H1 (cell line): ENCODE results near the gene TMEM38A. TPM values are rescaled to one million over a fixed set of nuclear protein-coding genes. Genes with fewer than 3 reads are reported as not detected.

Experiments used
- CTCF ChIA-PET: fragments of 300-600 bp; sonication (Branson Sonifier 250); formaldehyde crosslinking; loops from one replicate; lab custom pipeline; 2021; ENCODE audit not compliant: partially characterized antibody; lab: Charles Lee
- POLR2A ChIA-PET: fragments of 300-600 bp; sonication (Branson Sonifier 250); formaldehyde crosslinking; loops from one replicate; lab custom pipeline; 2021; ENCODE audit warnings: inconsistent platforms; ENCODE audit not compliant: partially characterized antibody; lab: Charles Lee
- DNase-seq, 2 experiments: peaks; one replicate each; pipeline versions ENCODE4 v3.0.0 to v3.0.0-alpha.2; 2010 to 2022; ENCODE audit warnings: low spot score in 2 of 2, low read depth in 1 of 2, mixed read lengths in 1 of 2
- FAIRE-seq: peaks from 2 replicates; lab custom pipeline; 2011; peaks lifted over from hg19 to GRCh38; lab: Jason Lieb, UNC
- H2AFZ ChIP-seq: 2 replicates; pipeline ENCODE4 v1.8.1; 2012; ENCODE audit warnings: low read length, inconsistent platforms
- H2AK5ac ChIP-seq: 2 replicates; pipeline ENCODE4 v1.6.1; 2013; ENCODE audit warnings: low read depth, low read length
- H2BK120ac ChIP-seq: replicated peaks from 2 replicates; pipeline ENCODE3; 2013; ENCODE audit warnings: low read depth, low read length, inconsistent platforms
- H2BK12ac ChIP-seq: 2 replicates; pipeline ENCODE4 v1.6.1; 2013; ENCODE audit warnings: low read depth, low read length
- H2BK15ac ChIP-seq: 2 replicates; pipeline ENCODE4 v1.6.1; 2013; ENCODE audit warnings: low read length
- H2BK20ac ChIP-seq: 2 replicates; pipeline ENCODE4 v1.6.1; 2013; ENCODE audit warnings: low read length
- H2BK5ac ChIP-seq: 2 replicates; pipeline ENCODE4 v1.6.1; 2013; ENCODE audit warnings: low read depth, low read length
- H3K14ac ChIP-seq: 2 replicates; pipeline ENCODE4 v1.6.1; 2013; ENCODE audit warnings: inconsistent platforms; ENCODE audit not compliant: insufficient read length
- H3K18ac ChIP-seq: 2 replicates; pipeline ENCODE4 v1.6.1; 2013; ENCODE audit warnings: low read length; ENCODE audit errors: extremely low read depth
- H3K23ac ChIP-seq: 2 replicates; pipeline ENCODE4 v1.6.1; 2013; ENCODE audit warnings: inconsistent platforms; ENCODE audit not compliant: insufficient read length
- H3K23me2 ChIP-seq: 2 replicates; pipeline ENCODE4 v1.6.1; 2013; ENCODE audit warnings: low read depth, low read length
- H3K27ac ChIP-seq: 2 replicates; pipeline ENCODE4 v1.6.1; 2011; ENCODE audit warnings: low read depth, low read length, inconsistent platforms
- H3K27me3 ChIP-seq, 4 experiments: replicated peaks in 1 of 4; 1 replicate in 1 of 4; 2 replicates in 3 of 4; pipeline versions ENCODE4 v1.6.1 to v1.8.1; 2011 to 2013; ENCODE audit warnings: low read length in 3 of 4, mild to moderate bottlenecking in 3 of 4, inconsistent platforms in 2 of 4, mixed read lengths in 2 of 4, moderate library complexity in 1 of 4; ENCODE audit not compliant: control insufficient read depth in 3 of 4, insufficient read depth in 3 of 4; ENCODE audit errors: extremely low read depth in 1 of 4
- H3K36me3 ChIP-seq, 4 experiments: 2 replicates each; pipeline versions ENCODE4 v1.6.1 to v1.8.1; 2011 to 2013; ENCODE audit warnings: mild to moderate bottlenecking in 4 of 4, low read length in 3 of 4, moderate library complexity in 2 of 4, control low read depth in 1 of 4, inconsistent platforms in 1 of 4; ENCODE audit not compliant: insufficient read depth in 4 of 4, control insufficient read depth in 2 of 4
- H3K4ac ChIP-seq: replicated peaks from 2 replicates; pipeline ENCODE3; 2013; ENCODE audit warnings: low read length, low read depth, mixed read lengths, inconsistent platforms; ENCODE audit not compliant: insufficient read length
- H3K4me1 ChIP-seq, 4 experiments: replicated peaks in 1 of 4; 1 replicate in 1 of 4; 2 replicates in 3 of 4; pipeline versions ENCODE4 v1.6.1 to v1.8.1; 2011 to 2013; ENCODE audit warnings: low read length in 3 of 4, inconsistent platforms in 2 of 4, mixed read lengths in 1 of 4; ENCODE audit not compliant: insufficient read depth in 4 of 4, control insufficient read depth in 3 of 4
- H3K4me2 ChIP-seq, 2 experiments: 2 replicates each; pipeline versions ENCODE4 v1.6.1 to v1.8.1; 2011 to 2013; ENCODE audit warnings: low read depth in 2 of 2, low read length in 2 of 2, control low read depth in 1 of 2, inconsistent platforms in 1 of 2, mild to moderate bottlenecking in 1 of 2; ENCODE audit not compliant: insufficient read depth in 1 of 2
- H3K4me3 ChIP-seq, 4 experiments: fragments of 200-600, 300-600 bp in 1 of 4; sonication (generic), shearing (Covaris generic), sonication (Bioruptor Twin) in 1 of 4; 2 replicates each; pipeline versions ENCODE4 v1.5.1 to v1.8.1; 2011 to 2016; ENCODE audit warnings: low read length in 4 of 4, low read depth in 3 of 4, control low read depth in 2 of 4, inconsistent platforms in 2 of 4, mild to moderate bottlenecking in 2 of 4, mixed read lengths in 1 of 4, moderate library complexity in 1 of 4; ENCODE audit not compliant: insufficient read depth in 2 of 4; ENCODE audit errors: extremely low read depth in 1 of 4
- H3K56ac ChIP-seq: replicated peaks from 2 replicates; pipeline ENCODE3; 2013; ENCODE audit warnings: low read depth, mild to moderate bottlenecking, mixed read lengths, low read length, inconsistent platforms; ENCODE audit not compliant: insufficient read length
- H3K79me1 ChIP-seq: 2 replicates; pipeline ENCODE4 v1.6.1; 2013; ENCODE audit warnings: low read depth, low read length, control low read depth
- H3K79me2 ChIP-seq, 2 experiments: 2 replicates each; pipeline versions ENCODE4 v1.6.1 to v1.8.1; 2012 to 2013; ENCODE audit warnings: low read length in 2 of 2, mild to moderate bottlenecking in 2 of 2, inconsistent platforms in 1 of 2; ENCODE audit not compliant: insufficient read depth in 2 of 2, control insufficient read depth in 1 of 2
- H3K9ac ChIP-seq, 4 experiments: replicated peaks in 1 of 4; 1 replicate in 1 of 4; 2 replicates in 3 of 4; pipeline versions ENCODE4 v1.6.1 to v1.8.1; 2011 to 2013; ENCODE audit warnings: low read depth in 3 of 4, low read length in 3 of 4, control low read depth in 2 of 4, mild to moderate bottlenecking in 2 of 4, moderate library complexity in 2 of 4, inconsistent platforms in 1 of 4; ENCODE audit errors: extremely low read depth in 1 of 4
- H3K9me3 ChIP-seq, 2 experiments: 2 replicates each; pipeline versions ENCODE4 v1.6.1 to v1.8.1; 2012 to 2013; ENCODE audit warnings: mild to moderate bottlenecking in 2 of 2, moderate library complexity in 2 of 2, control low read depth in 1 of 2, inconsistent platforms in 1 of 2, low read depth in 1 of 2, low read length in 1 of 2, mixed read lengths in 1 of 2; ENCODE audit not compliant: insufficient read depth in 2 of 2
- H4K20me1 ChIP-seq, 2 experiments: replicated peaks in 1 of 2; 2 replicates each; pipeline versions ENCODE3 to v1.8.1; 2011 to 2013; ENCODE audit warnings: inconsistent platforms in 2 of 2, low read length in 2 of 2, mild to moderate bottlenecking in 1 of 2; ENCODE audit not compliant: insufficient read depth in 2 of 2, control insufficient read depth in 1 of 2
- H4K5ac ChIP-seq: 2 replicates; pipeline ENCODE4 v1.6.1; 2013; ENCODE audit warnings: low read length, low read depth, mixed read lengths, inconsistent platforms; ENCODE audit not compliant: insufficient read length
- H4K8ac ChIP-seq: 2 replicates; pipeline ENCODE4 v1.8.0; 2013; ENCODE audit warnings: mild to moderate bottlenecking, moderate library complexity, low read length, inconsistent platforms; ENCODE audit not compliant: insufficient read depth; ENCODE audit errors: extremely low read depth
- H4K91ac ChIP-seq: replicated peaks from 2 replicates; pipeline ENCODE3; 2013; ENCODE audit warnings: low read length, mixed read lengths, inconsistent platforms; ENCODE audit not compliant: insufficient read length
- CEBPB ChIP-seq: IDR thresholded peaks from 2 replicates; pipeline ENCODE4 v1.6.1; 2012; ENCODE audit warnings: low read depth, low read length
- KDM4A ChIP-seq: IDR thresholded peaks from one replicate; pipeline ENCODE4 v1.7.1; 2012; ENCODE audit warnings: low read depth, mild to moderate bottlenecking, moderate library complexity, low read length, inconsistent platforms; ENCODE audit not compliant: severe bottlenecking
- MAFK ChIP-seq: IDR thresholded peaks from 2 replicates; pipeline ENCODE4 v1.6.1; 2012; ENCODE audit warnings: low read depth, mild to moderate bottlenecking, improper control_type of control experiment, low read length
- POLR2A ChIP-seq, 2 experiments: IDR thresholded peaks; 1 replicate in 1 of 2; 2 replicates in 1 of 2; pipeline ENCODE4 v1.6.1; 2011; ENCODE audit warnings: low read depth in 2 of 2, low read length in 2 of 2, mild to moderate bottlenecking in 2 of 2; ENCODE audit errors: control extremely low read depth in 1 of 2
- RAD21 ChIP-seq, 2 experiments: IDR thresholded peaks in 1 of 2; conservative IDR thresholded peaks in 1 of 2; 2 replicates each; pipeline ENCODE4 v1.6.1; 2011; ENCODE audit warnings: low read depth in 2 of 2, low read length in 2 of 2, improper control_type of control experiment in 1 of 2, inconsistent platforms in 1 of 2, mild to moderate bottlenecking in 1 of 2, moderate library complexity in 1 of 2
- SAP30 ChIP-seq: fragments of 300-600 bp; sonication (generic); IDR thresholded peaks from 2 replicates; pipeline ENCODE4 v1.7.1; 2012; ENCODE audit warnings: low read length, moderate library complexity, mild to moderate bottlenecking, inconsistent platforms; ENCODE audit not compliant: insufficient read depth, insufficient replicate concordance
- SIX5 ChIP-seq: IDR thresholded peaks from 2 replicates; pipeline ENCODE4 v1.6.1; 2011; ENCODE audit warnings: mild to moderate bottlenecking, low read depth, low read length
- SP4 ChIP-seq: IDR thresholded peaks from 2 replicates; pipeline ENCODE4 v1.6.1; 2012; ENCODE audit warnings: low read length, inconsistent platforms
- YY1 ChIP-seq: IDR thresholded peaks from 2 replicates; pipeline ENCODE4 v1.6.1; 2011; ENCODE audit warnings: low read depth, mild to moderate bottlenecking, low read length
- WGBS, 2 experiments: shearing (Covaris generic) in 1 of 2; methylation state at CpG; one replicate each; pipeline versions ENCODE4 v1.1.6 to v1.1.7; 2013 to 2015; ENCODE audit warnings: low lambda C conversion rate in 2 of 2, mixed read lengths in 2 of 2, inconsistent platforms in 1 of 2, low coverage in 1 of 2, missing lambda C conversion rate in 1 of 2; ENCODE audit not compliant: insufficient replicate concordance in 2 of 2, insufficient coverage in 1 of 2, insufficient read length in 1 of 2; ENCODE audit errors: extremely low coverage in 1 of 2, missing lambda C conversion rate in 1 of 2; 5-methylcytosine and 5-hydroxymethylcytosine counted together
- polyA plus RNA-seq, 7 experiments: library from polyadenylated mRNA; depleted of rRNA in 3 of 7; stranded (reverse) in 5 of 7; unstranded in 2 of 7; fragments of >200 nt in 5 of 7; fragments of 200-250 nt in 2 of 7; gene quantifications; 1 replicate in 5 of 7; 2 replicates in 1 of 7; 4 replicates in 1 of 7; pipeline versions ENCODE4 v1.2.1 to v1.2.3, GENCODE V29; 2011 to 2013; ENCODE audit warnings: missing spikeins in 2 of 7, mixed read lengths in 2 of 7
- total RNA-seq: library from RNA; stranded (reverse); fragmentation: NEBNext Ultra II Directional; extraction: Animal tissue kit (Norgen Biotek cat#: 25700); gene quantifications from 2 replicates; pipeline ENCODE4 v1.2.1, GENCODE V29; 2021
- TF ChIP-seq, protein P1 (sequence below): IDR thresholded peaks from 2 replicates; pipeline ENCODE4 v1.6.1; 2011; ENCODE audit warnings: low read length, improper control_type of control experiment
- TF ChIP-seq, protein P2 (sequence below): IDR thresholded peaks from 2 replicates; pipeline ENCODE4 v1.6.1; 2012; ENCODE audit warnings: low read length, inconsistent platforms

Gene TMEM38A
- total and polyA plus RNA-seq, 2 of the 8 experiments (the other 6 are each of a cell fraction or from before 2014, with no cell fraction given) = 8.9 to 9.2 TPM

DNA sequence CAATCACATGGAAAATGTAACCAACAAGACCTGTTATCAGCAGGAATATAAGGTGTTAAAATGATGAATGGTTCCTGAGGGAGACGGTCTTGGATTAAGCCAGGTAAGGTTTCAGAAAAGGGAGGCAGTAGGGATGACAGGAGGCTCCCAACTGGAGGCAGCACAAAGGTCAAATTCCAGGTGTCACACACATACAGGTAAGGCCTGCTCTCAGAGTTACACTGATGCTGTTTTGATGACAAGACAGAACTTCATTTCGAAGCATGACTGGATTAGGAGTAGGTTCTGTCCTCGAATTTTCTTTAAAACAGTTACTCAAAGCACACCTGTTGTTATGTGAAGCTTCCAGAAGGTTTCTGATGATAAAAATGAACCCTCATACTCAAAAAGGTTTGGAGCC, 40.4 kb upstream of the TMEM38A start:
- no peak overlapping the region for H2BK15ac ChIP-seq
- H3K4me3 ChIP-seq = no peak overlapping the region
- H2AK5ac ChIP-seq = no peak overlapping the region
- ChIA-PET POLR2A (interaction anchor here (1.3 kb wide), 1 partner anchor 36 kb away, joined by 3 read pairs; no protein-coding TSS in a partner anchor), CTCF (no interaction called here)
- no peak overlapping the region for H4K91ac ChIP-seq
- no peak overlapping the region for H3K4ac ChIP-seq
- peaks cover 0 to 5% (median 0%) of the 10 kb centered on the region in 4 experiments; a peak in 5 of 8 replicates for H3K36me3 ChIP-seq
- H3K27ac ChIP-seq = no peak overlapping the region
- H4K8ac ChIP-seq = no peak overlapping the region
- H3K18ac ChIP-seq = no peak overlapping the region
- WGBS, 2 experiments = 85% methylated on average over 3 of the region's 3 CpGs; no CpG with 5 or more reads in 1 of the 2 experiments
- H3K79me2 ChIP-seq = peaks cover 33 to 100% of the 10 kb centered on the region in 2 experiments
- FAIRE-seq (no peak), DNase-seq (no peak)
- no peak overlapping the region for H2BK20ac ChIP-seq
- H3K23me2 ChIP-seq = no peaks in the 10 kb centered on the region
- no peak overlapping the region for H3K14ac ChIP-seq
- no peak overlapping the region for H2BK120ac ChIP-seq
- H3K23ac ChIP-seq = no peak overlapping the region
- no peaks in the 10 kb centered on the region for H3K27me3 ChIP-seq
- peaks cover 0 to 10% (median 2%) of the 10 kb centered on the region in 4 experiments; a peak in 4 of 7 replicates for H3K4me1 ChIP-seq
- no peak overlapping the region for H4K5ac ChIP-seq
- no peak overlapping the region for H2BK12ac ChIP-seq
- peaks cover 67% of the 10 kb centered on the region for H3K79me1 ChIP-seq
- no peaks in the 10 kb centered on the region for H3K9me3 ChIP-seq
- H3K4me2 ChIP-seq = no peak overlapping the region
- no peak overlapping the region; a peak in 1 of 7 replicates for H3K9ac ChIP-seq
- H4K20me1 ChIP-seq = peaks cover 40 to 71% of the 10 kb centered on the region in 2 experiments
- no peak overlapping the region for H2BK5ac ChIP-seq
- H3K56ac ChIP-seq = no peak overlapping the region
- no peak overlapping the region for H2AFZ ChIP-seq
- no peak for TF ChIP-seq SAP30
- TF ChIP-seq YY1 = no peak
- TF ChIP-seq POLR2A (IDR thresholded peaks at IDR 0.05; ENCODE audit: control extremely low read depth in 1 of 2, low read depth in 2 of 2, low read length in 2 of 2) = no peak
- TF ChIP-seq RAD21 (IDR thresholded peaks at IDR 0.05 in 1 of 2, conservative IDR thresholded peaks at IDR 0.05 in 1 of 2; ENCODE audit: low read depth in 2 of 2, low read length in 2 of 2) = no peak
- TF ChIP-seq SP4 = no peak
- TF ChIP-seq KDM4A = no peak
- no peak for TF ChIP-seq MAFK
- TF ChIP-seq SIX5 = no peak
- TF ChIP-seq, protein P1, sequence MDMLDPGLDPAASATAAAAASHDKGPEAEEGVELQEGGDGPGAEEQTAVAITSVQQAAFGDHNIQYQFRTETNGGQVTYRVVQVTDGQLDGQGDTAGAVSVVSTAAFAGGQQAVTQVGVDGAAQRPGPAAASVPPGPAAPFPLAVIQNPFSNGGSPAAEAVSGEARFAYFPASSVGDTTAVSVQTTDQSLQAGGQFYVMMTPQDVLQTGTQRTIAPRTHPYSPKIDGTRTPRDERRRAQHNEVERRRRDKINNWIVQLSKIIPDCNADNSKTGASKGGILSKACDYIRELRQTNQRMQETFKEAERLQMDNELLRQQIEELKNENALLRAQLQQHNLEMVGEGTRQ = no peak
- TF ChIP-seq, protein P2, sequence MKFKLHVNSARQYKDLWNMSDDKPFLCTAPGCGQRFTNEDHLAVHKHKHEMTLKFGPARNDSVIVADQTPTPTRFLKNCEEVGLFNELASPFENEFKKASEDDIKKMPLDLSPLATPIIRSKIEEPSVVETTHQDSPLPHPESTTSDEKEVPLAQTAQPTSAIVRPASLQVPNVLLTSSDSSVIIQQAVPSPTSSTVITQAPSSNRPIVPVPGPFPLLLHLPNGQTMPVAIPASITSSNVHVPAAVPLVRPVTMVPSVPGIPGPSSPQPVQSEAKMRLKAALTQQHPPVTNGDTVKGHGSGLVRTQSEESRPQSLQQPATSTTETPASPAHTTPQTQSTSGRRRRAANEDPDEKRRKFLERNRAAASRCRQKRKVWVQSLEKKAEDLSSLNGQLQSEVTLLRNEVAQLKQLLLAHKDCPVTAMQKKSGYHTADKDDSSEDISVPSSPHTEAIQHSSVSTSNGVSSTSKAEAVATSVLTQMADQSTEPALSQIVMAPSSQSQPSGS = no peak
- no peak for TF ChIP-seq CEBPB
